ENCODE measurements around the gene WDR27.

DNA sequence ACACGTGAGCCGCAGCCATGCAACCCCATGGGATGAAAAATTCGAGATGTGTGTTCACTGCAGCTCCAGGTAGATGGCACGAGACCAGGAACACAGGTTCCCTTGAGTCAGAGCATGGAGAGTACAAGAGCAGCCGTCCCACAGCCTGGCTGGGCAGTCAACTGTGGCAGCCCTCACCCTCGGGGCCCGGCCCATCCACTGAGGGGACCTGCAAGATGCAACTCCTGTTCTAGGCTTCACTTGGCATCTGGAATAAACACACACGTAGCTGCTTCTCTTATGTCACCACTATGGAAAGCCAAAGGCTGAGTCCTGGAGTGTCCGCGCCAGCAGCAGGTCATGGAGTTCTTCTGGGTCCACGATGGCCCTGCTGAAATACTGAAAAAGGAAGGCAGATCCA, 77.0 kb downstream of the WDR27 start:
- no peak for TF ChIP-seq CTCF (IDR thresholded peaks at IDR 0.05; ENCODE audit: insufficient read depth, low read length, poor library complexity, severe bottlenecking)
- TF ChIP-seq EZH2phosphoT487 (conservative IDR thresholded peaks at IDR 0.05; ENCODE audit: low read length) = no peak
